ENCODE data around the gene ATG14.

ATG14 gene

GRCh38 chr14:55410876-55411275 lies 754 bp downstream of the ATG14 start:
- Histone ChIP-seq H3K4me3 (ENCODE audit: low read length) (peak overlapping the region; percentile 95), H3K27ac (ENCODE audit: low read length) (peak overlapping the region; percentile 72), H3K36me3 (ENCODE audit: control insufficient read depth, low read depth, low read length) (no peaks in the 10 kb centered on the region), H3K4me1 (ENCODE audit: control insufficient read depth, low read depth, low read length) (peaks cover 12% of the 10 kb centered on the region), H3K9me3 (ENCODE audit: control insufficient read depth, low read depth, low read length) (no peaks in the 10 kb centered on the region), H3K9ac (ENCODE audit: low read length) (peak overlapping the region; percentile 90), H3K27me3 (ENCODE audit: control insufficient read depth, insufficient read depth, low read length) (no peaks in the 10 kb centered on the region)

- H3K9me3 ChIP-seq (ENCODE audit: control insufficient read depth, low read depth, low read length): no peaks in the 10 kb centered on the region
- H3K36me3 ChIP-seq (ENCODE audit: control insufficient read depth, low read depth, low read length): no peaks in the 10 kb centered on the region
- H3K27ac ChIP-seq (ENCODE audit: low read length): no peak overlapping the region
- no peak overlapping the region for H3K4me3 ChIP-seq (ENCODE audit: low read length)
- H3K27me3 ChIP-seq (ENCODE audit: control insufficient read depth, insufficient read depth, low read length): no peaks in the 10 kb centered on the region
- no peaks in the 10 kb centered on the region for H3K4me1 ChIP-seq (ENCODE audit: control insufficient read depth, low read depth, low read length)
- no peak overlapping the region for H3K9ac ChIP-seq (ENCODE audit: low read length)
Measured at GRCh38 chr14:55404173-55404854, 7.3 kb downstream of the ATG14 start.

GRCh38 chr14:55401751-55402150 lies 9.9 kb downstream of the ATG14 start:
- H3K27me3 ChIP-seq (ENCODE audit: control insufficient read depth, insufficient read depth, low read length): no peaks in the 10 kb centered on the region
- H3K4me3 ChIP-seq (ENCODE audit: low read length): no peak overlapping the region
- H3K27ac ChIP-seq (ENCODE audit: low read length): no peak overlapping the region
- no peaks in the 10 kb centered on the region for H3K9me3 ChIP-seq (ENCODE audit: control insufficient read depth, low read depth, low read length)
- H3K9ac ChIP-seq (ENCODE audit: low read length): no peak overlapping the region
- no peaks in the 10 kb centered on the region for H3K36me3 ChIP-seq (ENCODE audit: control insufficient read depth, low read depth, low read length)
- no peaks in the 10 kb centered on the region for H3K4me1 ChIP-seq (ENCODE audit: control insufficient read depth, low read depth, low read length)

GRCh38 chr14:55399852-55400251 lies 11.8 kb downstream of the ATG14 start:
- Histone ChIP-seq H3K9ac (ENCODE audit: low read length) (no peak overlapping the region), H3K4me3 (ENCODE audit: low read length) (no peak overlapping the region), H3K4me1 (ENCODE audit: control insufficient read depth, low read depth, low read length) (no peaks in the 10 kb centered on the region), H3K36me3 (ENCODE audit: control insufficient read depth, low read depth, low read length) (no peaks in the 10 kb centered on the region), H3K27me3 (ENCODE audit: control insufficient read depth, insufficient read depth, low read length) (no peaks in the 10 kb centered on the region), H3K9me3 (ENCODE audit: control insufficient read depth, low read depth, low read length) (no peaks in the 10 kb centered on the region), H3K27ac (ENCODE audit: low read length) (no peak overlapping the region)

- Histone ChIP-seq H3K4me1 (ENCODE audit: control insufficient read depth, low read depth, low read length) (no peaks in the 10 kb centered on the region), H3K27me3 (ENCODE audit: control insufficient read depth, insufficient read depth, low read length) (no peaks in the 10 kb centered on the region), H3K36me3 (ENCODE audit: control insufficient read depth, low read depth, low read length) (peaks cover 3% of the 10 kb centered on the region), H3K4me3 (ENCODE audit: low read length) (no peak overlapping the region), H3K9me3 (ENCODE audit: control insufficient read depth, low read depth, low read length) (no peaks in the 10 kb centered on the region), H3K27ac (ENCODE audit: low read length) (no peak overlapping the region), H3K9ac (ENCODE audit: low read length) (no peak overlapping the region)
Measured at GRCh38 chr14:55399183-55399582, 12.4 kb downstream of the ATG14 start.

- Histone ChIP-seq H3K4me1 (ENCODE audit: control insufficient read depth, low read depth, low read length) (no peaks in the 10 kb centered on the region), H3K27ac (ENCODE audit: low read length) (no peak overlapping the region), H3K4me3 (ENCODE audit: low read length) (no peak overlapping the region), H3K36me3 (ENCODE audit: control insufficient read depth, low read depth, low read length) (peaks cover 4% of the 10 kb centered on the region), H3K27me3 (ENCODE audit: control insufficient read depth, insufficient read depth, low read length) (no peaks in the 10 kb centered on the region), H3K9ac (ENCODE audit: low read length) (no peak overlapping the region), H3K9me3 (ENCODE audit: control insufficient read depth, low read depth, low read length) (no peaks in the 10 kb centered on the region)
Measured at GRCh38 chr14:55398679-55399078, 13.0 kb downstream of the ATG14 start.

GRCh38 chr14:55389330-55389729 lies 22.3 kb downstream of the ATG14 start:
- H3K27me3 ChIP-seq (ENCODE audit: control insufficient read depth, insufficient read depth, low read length): no peaks in the 10 kb centered on the region
- no peaks in the 10 kb centered on the region for H3K4me1 ChIP-seq (ENCODE audit: control insufficient read depth, low read depth, low read length)
- no peak overlapping the region for H3K27ac ChIP-seq (ENCODE audit: low read length)
- H3K9me3 ChIP-seq (ENCODE audit: control insufficient read depth, low read depth, low read length): no peaks in the 10 kb centered on the region
- H3K9ac ChIP-seq (ENCODE audit: low read length): no peak overlapping the region
- H3K36me3 ChIP-seq (ENCODE audit: control insufficient read depth, low read depth, low read length): peaks cover 10% of the 10 kb centered on the region
- no peak overlapping the region for H3K4me3 ChIP-seq (ENCODE audit: low read length)

GRCh38 chr14:55388160-55388559 lies 23.5 kb downstream of the ATG14 start:
- Histone ChIP-seq H3K4me3 (ENCODE audit: low read length) (no peak overlapping the region), H3K36me3 (ENCODE audit: control insufficient read depth, low read depth, low read length) (peaks cover 8% of the 10 kb centered on the region), H3K9ac (ENCODE audit: low read length) (no peak overlapping the region), H3K27me3 (ENCODE audit: control insufficient read depth, insufficient read depth, low read length) (no peaks in the 10 kb centered on the region), H3K4me1 (ENCODE audit: control insufficient read depth, low read depth, low read length) (no peaks in the 10 kb centered on the region), H3K27ac (ENCODE audit: low read length) (no peak overlapping the region), H3K9me3 (ENCODE audit: control insufficient read depth, low read depth, low read length) (no peaks in the 10 kb centered on the region)

- H3K27me3 ChIP-seq (ENCODE audit: control insufficient read depth, insufficient read depth, low read length): no peaks in the 10 kb centered on the region
- no peak overlapping the region for H3K9ac ChIP-seq (ENCODE audit: low read length)
- H3K36me3 ChIP-seq (ENCODE audit: control insufficient read depth, low read depth, low read length): peaks cover 11% of the 10 kb centered on the region
- H3K4me3 ChIP-seq (ENCODE audit: low read length): no peak overlapping the region
- H3K27ac ChIP-seq (ENCODE audit: low read length): no peak overlapping the region
- no peaks in the 10 kb centered on the region for H3K4me1 ChIP-seq (ENCODE audit: control insufficient read depth, low read depth, low read length)
- no peaks in the 10 kb centered on the region for H3K9me3 ChIP-seq (ENCODE audit: control insufficient read depth, low read depth, low read length)
Measured at GRCh38 chr14:55387121-55387520, 24.5 kb downstream of the ATG14 start.

- H3K4me1 ChIP-seq (ENCODE audit: control insufficient read depth, low read depth, low read length): no peaks in the 10 kb centered on the region
- no peak overlapping the region for H3K9ac ChIP-seq (ENCODE audit: low read length)
- H3K36me3 ChIP-seq (ENCODE audit: control insufficient read depth, low read depth, low read length): peaks cover 18% of the 10 kb centered on the region
- H3K27ac ChIP-seq (ENCODE audit: low read length): no peak overlapping the region
- H3K27me3 ChIP-seq (ENCODE audit: control insufficient read depth, insufficient read depth, low read length): no peaks in the 10 kb centered on the region
- no peaks in the 10 kb centered on the region for H3K9me3 ChIP-seq (ENCODE audit: control insufficient read depth, low read depth, low read length)
- H3K4me3 ChIP-seq (ENCODE audit: low read length): no peak overlapping the region
Measured at GRCh38 chr14:55386037-55386808, 25.4 kb downstream of the ATG14 start.

GRCh38 chr14:55384536-55384935 lies 27.1 kb downstream of the ATG14 start:
- Histone ChIP-seq H3K36me3 (ENCODE audit: control insufficient read depth, low read depth, low read length) (peaks cover 28% of the 10 kb centered on the region), H3K4me3 (ENCODE audit: low read length) (no peak overlapping the region), H3K9ac (ENCODE audit: low read length) (no peak overlapping the region), H3K9me3 (ENCODE audit: control insufficient read depth, low read depth, low read length) (no peaks in the 10 kb centered on the region), H3K27me3 (ENCODE audit: control insufficient read depth, insufficient read depth, low read length) (no peaks in the 10 kb centered on the region), H3K27ac (ENCODE audit: low read length) (no peak overlapping the region), H3K4me1 (ENCODE audit: control insufficient read depth, low read depth, low read length) (no peaks in the 10 kb centered on the region)

Data from iPS-18a (cell line).